ENCODE measurements around the gene NCK2.

DNA sequence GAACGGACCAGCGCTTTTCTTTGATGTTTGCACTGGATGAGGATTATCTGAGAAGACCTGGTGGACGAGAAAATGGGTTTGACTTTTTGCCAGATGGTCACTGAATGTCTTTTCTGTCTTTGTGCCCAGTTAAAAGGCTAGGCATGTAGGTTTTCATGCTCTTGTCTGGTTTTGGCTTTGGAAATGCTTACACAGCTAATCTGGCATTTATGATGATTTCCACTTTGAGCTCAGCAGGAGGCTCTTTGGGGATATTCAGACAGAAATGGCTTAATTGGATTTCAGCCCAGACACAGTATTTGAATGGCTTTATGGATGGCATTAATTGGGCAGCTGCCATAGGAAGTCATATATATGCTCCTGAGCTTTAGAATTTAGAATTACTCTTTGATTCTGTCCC is 59.6 kb downstream of the NCK2 start:
- TF ChIP-seq RAD21 (IDR thresholded peaks at IDR 0.05; ENCODE audit: low read length), result no peak
- TF ChIP-seq SMC3 (IDR thresholded peaks at IDR 0.05; ENCODE audit: low read depth, low read length), result no peak
- no peak for TF ChIP-seq MAZ (IDR thresholded peaks at IDR 0.05; ENCODE audit: borderline replicate concordance, low read depth, low read length)
- TF ChIP-seq, protein P1, sequence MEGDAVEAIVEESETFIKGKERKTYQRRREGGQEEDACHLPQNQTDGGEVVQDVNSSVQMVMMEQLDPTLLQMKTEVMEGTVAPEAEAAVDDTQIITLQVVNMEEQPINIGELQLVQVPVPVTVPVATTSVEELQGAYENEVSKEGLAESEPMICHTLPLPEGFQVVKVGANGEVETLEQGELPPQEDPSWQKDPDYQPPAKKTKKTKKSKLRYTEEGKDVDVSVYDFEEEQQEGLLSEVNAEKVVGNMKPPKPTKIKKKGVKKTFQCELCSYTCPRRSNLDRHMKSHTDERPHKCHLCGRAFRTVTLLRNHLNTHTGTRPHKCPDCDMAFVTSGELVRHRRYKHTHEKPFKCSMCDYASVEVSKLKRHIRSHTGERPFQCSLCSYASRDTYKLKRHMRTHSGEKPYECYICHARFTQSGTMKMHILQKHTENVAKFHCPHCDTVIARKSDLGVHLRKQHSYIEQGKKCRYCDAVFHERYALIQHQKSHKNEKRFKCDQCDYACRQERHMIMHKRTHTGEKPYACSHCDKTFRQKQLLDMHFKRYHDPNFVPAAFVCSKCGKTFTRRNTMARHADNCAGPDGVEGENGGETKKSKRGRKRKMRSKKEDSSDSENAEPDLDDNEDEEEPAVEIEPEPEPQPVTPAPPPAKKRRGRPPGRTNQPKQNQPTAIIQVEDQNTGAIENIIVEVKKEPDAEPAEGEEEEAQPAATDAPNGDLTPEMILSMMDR (conservative IDR thresholded peaks at IDR 0.05; ENCODE audit: low read depth, low read length), result no peak
- TF ChIP-seq POLR2A (IDR thresholded peaks at IDR 0.05; ENCODE audit: low read depth, low read length), result no peak
- TF ChIP-seq CEBPB (IDR thresholded peaks at IDR 0.05; ENCODE audit: low read depth, low read length), result no peak
- no peak for TF ChIP-seq NFE2L2 (IDR thresholded peaks at IDR 0.05; ENCODE audit: low read depth, low read length)
- TF ChIP-seq USF2 (IDR thresholded peaks at IDR 0.05; ENCODE audit: low read depth, low read length), result no peak
- no peak for TF ChIP-seq ELK1 (IDR thresholded peaks at IDR 0.05; ENCODE audit: borderline replicate concordance, low read depth, low read length)
- 0 out of 2 replicates have a peak, but pooled peaks have one; percentile 30 for TF ChIP-seq MAFK (IDR thresholded peaks at IDR 0.05; ENCODE audit: low read depth, low read length)
- TF ChIP-seq BHLHE40 (IDR thresholded peaks at IDR 0.05; ENCODE audit: low read depth, low read length), result no peak
- no peak for TF ChIP-seq RFX5 (IDR thresholded peaks at IDR 0.05; ENCODE audit: low read depth, low read length)

Measured in IMR-90 (cell line).